ENCODE measurements around the gene MED8.
"Not testable (repeated sequence)": the region's sequence is repeated elsewhere in the genome, so short reads cannot be mapped to it uniquely, and the experiment has no call there.

The MED8 gene

DNA sequence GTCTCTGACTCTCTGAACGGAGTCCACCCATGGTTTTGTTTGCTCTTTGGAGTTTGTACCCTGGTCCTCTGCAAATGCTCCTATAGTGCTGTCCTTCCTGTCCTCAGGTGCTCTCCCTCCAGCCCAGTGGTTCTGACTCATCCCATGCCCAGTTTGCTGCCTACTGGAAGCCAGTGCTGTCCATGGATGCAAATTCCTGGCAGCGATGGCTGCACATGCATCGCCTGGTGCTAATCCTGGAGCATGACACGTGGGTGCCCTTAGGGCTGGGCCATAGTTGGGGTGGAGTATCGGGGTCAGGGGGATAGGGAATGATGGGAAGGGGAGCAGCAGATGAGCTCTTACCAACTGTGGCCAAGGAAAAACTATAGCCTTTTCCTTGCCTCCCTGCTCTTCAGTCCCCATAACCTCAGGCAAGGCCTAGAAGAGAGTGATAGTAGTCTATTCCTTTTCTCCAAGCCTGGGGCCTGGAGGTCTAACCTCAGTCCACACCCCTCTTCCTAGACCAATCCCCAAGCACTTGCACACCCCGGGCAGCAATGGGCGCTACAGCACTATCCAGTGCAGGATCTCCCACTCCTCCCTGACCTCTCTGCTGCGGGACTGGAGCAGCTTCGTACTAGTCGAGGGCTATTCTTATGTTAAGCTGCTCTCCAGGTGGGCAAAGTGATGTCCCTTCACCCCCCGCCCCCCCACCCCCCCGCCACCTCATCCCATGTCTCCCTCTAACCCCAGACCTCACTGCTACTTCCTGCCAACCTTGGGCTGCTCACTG is 32.6 kb upstream of the MED8 start:
- DNase-seq (ENCODE audit: low spot score) = no peak

GRCh38 chr1:43421396-43421795 is 31.8 kb upstream of the MED8 start:
- DNase-seq (ENCODE audit: low spot score) = no peak

DNA sequence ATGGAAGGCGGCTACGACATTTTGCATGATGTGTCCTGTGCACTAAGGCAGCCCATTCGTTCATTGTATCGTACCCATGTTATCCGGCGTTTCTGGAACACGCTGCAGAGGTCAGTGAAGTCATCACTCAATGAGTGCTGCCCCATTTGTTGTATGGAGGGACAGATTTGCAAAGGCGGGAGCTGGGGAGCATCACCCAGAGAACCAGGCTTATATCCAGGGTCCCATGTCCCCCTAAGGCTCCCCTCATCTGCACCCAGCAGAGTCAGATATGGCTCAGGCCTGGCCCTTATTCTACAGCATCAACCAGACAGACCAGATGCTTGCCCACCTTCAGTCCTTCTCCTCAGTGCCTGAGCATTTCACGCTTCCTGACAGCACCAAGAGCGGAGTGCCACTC is 31.3 kb upstream of the MED8 start:
- DNase-seq (ENCODE audit: low spot score) = no peak

DNA sequence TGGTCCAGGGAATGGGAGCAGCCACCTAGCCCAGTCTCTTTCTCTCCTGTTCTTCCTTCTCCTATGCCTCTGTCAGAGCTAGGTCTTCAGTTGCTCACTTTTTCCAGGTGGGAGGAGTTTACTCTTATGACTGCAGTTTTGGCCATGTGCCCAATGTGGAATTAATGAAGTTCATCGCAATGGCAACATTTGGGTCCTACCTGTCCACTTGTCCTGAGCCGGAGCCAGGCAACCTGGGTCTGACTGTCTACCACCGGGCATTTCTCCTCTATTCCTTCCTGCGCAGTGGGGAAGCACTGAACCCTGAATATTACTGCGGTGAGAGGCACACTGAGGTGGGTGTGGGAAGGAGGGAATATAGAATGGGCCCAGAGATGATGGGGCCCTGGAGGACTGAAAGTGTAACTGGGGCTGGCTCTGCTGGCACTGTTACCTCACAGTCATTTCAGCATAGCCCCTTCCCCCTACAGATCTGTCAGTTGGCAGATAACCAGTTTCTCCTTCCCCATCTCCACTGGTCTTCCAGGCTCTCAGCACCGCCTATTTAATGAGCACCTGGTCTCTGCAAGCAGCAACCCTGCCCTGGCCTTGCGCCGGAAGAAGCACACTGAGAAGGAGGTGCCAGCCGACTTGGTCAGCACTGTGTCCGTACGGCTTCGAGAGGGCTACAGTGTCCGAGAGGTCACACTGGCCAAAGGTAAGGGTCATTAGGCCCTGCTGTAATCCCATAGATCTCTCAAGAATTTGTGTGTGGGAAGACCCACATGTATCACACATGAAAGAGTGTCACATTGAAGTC is 30.2 kb upstream of the MED8 start:
- no peak for DNase-seq (ENCODE audit: low spot score)

GRCh38 chr1:43418858-43419257 is 29.3 kb upstream of the MED8 start:
- DNase-seq (ENCODE audit: low spot score) = no peak

- DNase-seq (ENCODE audit: low spot score) = no peak
Observed at GRCh38 chr1:43415901-43416300, 26.3 kb upstream of the MED8 start.

DNA sequence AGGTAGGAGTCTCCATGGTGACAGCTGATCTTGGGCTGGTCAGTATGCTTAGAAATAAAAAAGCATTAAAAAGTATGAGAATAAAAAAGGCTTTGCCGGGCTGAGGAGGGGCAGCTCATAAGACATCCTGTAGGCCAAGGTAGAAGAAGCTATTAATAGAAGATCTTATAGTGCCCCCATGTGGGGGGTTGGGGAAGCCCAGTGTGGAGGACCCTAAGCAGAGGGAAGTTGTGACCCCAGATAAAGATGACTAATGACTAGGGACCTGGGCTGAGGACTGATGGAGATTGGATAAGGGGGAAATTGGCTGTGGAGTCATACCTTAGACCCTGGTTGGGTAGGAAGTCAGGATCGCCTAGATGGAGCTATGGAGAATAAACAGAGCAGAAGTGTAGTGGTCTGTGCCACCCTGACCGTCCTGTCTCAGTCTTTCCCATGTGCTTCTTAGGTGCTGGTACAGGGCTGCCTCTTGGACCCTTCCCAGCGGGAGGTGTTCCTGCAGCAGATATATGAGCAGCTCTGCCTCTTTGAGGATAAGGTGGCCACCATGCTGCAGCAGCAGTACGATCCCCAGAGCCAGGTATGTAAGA is 25.1 kb upstream of the MED8 start:
- DNase-seq (ENCODE audit: low spot score) = peak; percentile 50

DNA sequence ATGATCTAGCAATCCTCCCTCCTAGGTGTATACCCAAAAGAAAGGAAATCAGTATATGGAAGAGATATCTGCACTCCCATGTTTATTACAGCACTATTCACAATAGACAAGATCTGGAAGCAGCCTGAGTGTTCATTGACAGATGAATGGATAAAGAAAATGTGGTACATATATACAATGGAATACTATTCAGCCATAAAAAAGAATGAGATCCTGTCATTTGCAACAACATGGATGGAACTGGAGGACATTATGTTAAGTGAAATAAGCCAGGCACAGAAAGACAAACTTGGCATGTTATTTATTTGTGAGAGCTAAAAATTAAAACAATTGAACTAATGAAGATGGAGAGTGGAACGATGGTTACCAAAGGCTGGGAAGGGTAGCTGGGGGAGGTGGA is 23.8 kb upstream of the MED8 start:
- DNase-seq (ENCODE audit: low spot score) = not testable (repeated sequence)

DNA sequence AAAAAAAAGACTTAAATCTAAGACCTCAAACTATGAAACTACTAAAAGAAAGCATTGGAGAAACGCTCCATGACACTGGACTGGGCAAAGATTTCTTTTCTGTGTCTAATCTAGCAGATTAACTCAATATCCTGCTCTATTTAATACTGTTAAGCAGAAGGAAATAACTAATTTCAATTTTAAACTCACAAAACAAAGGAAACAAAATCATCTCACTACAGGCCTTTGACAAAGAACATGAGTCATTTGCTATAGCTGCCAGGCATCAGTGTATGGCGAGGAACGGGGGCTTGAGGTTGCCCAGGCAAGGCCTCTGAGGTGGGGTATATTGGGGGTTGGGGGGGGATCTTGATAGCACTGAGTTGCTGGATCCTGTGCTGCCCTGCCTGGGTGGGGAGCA is 21.0 kb upstream of the MED8 start:
- no peak for DNase-seq (ENCODE audit: low spot score)

DNA sequence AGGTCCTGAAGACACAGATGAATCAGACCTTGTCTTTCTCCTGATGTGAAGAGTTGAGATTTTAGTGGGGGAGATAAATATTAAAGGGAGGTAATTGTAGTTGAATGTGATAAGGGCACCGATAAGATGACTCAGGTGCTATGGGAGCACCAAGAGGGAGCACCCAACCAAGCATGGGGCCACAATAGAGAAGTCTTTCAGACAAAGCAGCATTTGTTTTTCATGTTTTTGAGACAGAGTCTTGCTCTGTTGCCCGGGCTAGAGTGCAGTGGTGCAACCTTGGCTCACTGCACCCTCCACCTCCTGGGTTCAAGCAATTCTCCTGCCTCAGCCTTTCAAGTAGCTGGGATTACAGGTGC is 16.3 kb upstream of the MED8 start:
- no peak for DNase-seq (ENCODE audit: low spot score)

GRCh38 chr1:43405219-43405875 is 15.7 kb upstream of the MED8 start:
- no peak for DNase-seq (ENCODE audit: low spot score)

GRCh38 chr1:43404353-43404752 is 14.8 kb upstream of the MED8 start:
- DNase-seq (ENCODE audit: low spot score) = no peak

- DNase-seq (ENCODE audit: low spot score) = no peak
Observed at GRCh38 chr1:43402089-43402865, 12.7 kb upstream of the MED8 start.

DNA sequence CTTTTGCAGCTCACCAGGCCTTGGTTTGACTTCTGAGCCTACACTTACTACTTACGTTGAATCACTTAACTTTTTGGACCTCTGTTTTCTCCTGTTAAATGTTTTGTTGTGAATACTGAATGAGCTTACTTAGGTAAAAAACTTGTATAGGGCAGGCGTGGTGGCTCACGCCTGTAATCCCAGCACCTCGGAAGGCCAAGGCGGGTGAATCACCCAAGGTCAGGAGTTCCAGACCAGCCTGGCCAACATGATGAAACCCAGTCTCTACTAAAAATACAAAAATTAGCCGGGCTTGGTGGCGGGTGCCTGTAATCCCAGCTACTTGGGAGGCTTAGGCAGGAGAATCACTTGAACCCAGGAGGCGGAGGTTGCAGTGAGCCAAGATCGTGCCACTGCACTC is 10.8 kb upstream of the MED8 start:
- not testable (repeated sequence) for DNase-seq (ENCODE audit: low spot score)

GRCh38 chr1:43398227-43398626 is 8.6 kb upstream of the MED8 start:
- DNase-seq (ENCODE audit: low spot score) = no peak

GRCh38 chr1:43396059-43396458 is 6.5 kb upstream of the MED8 start:
- no peak for DNase-seq (ENCODE audit: low spot score)

- DNase-seq (ENCODE audit: low spot score) = no peak
Observed at GRCh38 chr1:43395523-43395922, 5.9 kb upstream of the MED8 start.

GRCh38 chr1:43392702-43393101 is 3.1 kb upstream of the MED8 start:
- no peak for DNase-seq (ENCODE audit: low spot score)

DNA sequence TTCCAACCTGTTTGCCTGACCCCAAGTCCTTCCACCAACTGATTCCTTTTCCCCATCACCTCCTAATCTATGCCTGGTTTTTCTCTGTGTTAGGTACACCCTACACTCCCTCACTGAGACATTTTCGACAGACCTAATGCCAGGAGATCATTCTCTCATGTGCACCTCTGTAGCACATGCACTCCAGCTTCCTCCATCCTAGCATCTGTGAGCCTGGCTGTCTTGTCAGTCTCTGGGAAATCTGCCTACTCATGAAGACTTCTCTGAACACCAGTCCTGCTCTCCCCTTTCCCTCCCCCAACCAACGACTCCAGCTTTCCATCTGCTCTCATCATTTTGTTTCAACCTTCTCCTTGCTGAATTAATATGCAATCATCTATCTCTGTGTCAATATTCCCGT is 987 bp downstream of the MED8 start:
- DNase-seq (ENCODE audit: low spot score) = no peak

GRCh38 chr1:43387976-43388599 is 1.5 kb downstream of the MED8 start:
- no peak for DNase-seq (ENCODE audit: low spot score)

GRCh38 chr1:43386676-43387075 is 2.9 kb downstream of the MED8 start:
- no peak for DNase-seq (ENCODE audit: low spot score)
